ENCODE measurements around the gene MKRN2. TPM values are rescaled to one million over a fixed set of nuclear protein-coding genes. Genes with fewer than 3 reads are reported as not detected.
A peak's percentile ranks its signal among the peaks of the same experiment; 100 is the strongest.

Gene MKRN2
- polyA plus RNA-seq, 3 donors = 18.2 to 30.9 (median 29.6) TPM

- WGBS (ENCODE audit: insufficient coverage) = 100% methylated on average over 1 of the region's 5 CpGs
- DNase-seq = no peak
- Histone ChIP-seq H3K27ac (ENCODE audit: low read depth in 1 of 2, low read length in 2 of 2) (peak overlapping the region in 1 of 2 donors; percentile 22), H3K9ac (ENCODE audit: insufficient read depth, low read length, poor library complexity, severe bottlenecking) (no peak overlapping the region), H2AFZ (ENCODE audit: insufficient read depth, low read depth, low read length, poor library complexity, severe bottlenecking) (no peak overlapping the region), H3K4me3 (replicated peaks in 1 of 3; ENCODE audit: low read depth in 2 of 3, low read length in 3 of 3) (no peak overlapping the region), H4K20me1 (ENCODE audit: insufficient read depth, low read length) (peaks cover 52% of the 10 kb centered on the region), H3K4me2 (replicated peaks; ENCODE audit: extremely low read depth, low read length, poor library complexity, severe bottlenecking) (no peak overlapping the region), H3K36me3 (replicated peaks in 1 of 2; ENCODE audit: control insufficient read depth in 1 of 2, insufficient read depth in 2 of 2, low read length in 2 of 2) (no peaks in the 10 kb centered on the region), H3K4me1 (ENCODE audit: control insufficient read depth in 1 of 2, insufficient read depth in 2 of 2, low read length in 2 of 2) (peaks cover 28 to 35% of the 10 kb centered on the region in 2 donors), H3K9me3 (replicated peaks in 1 of 2; ENCODE audit: control insufficient read depth in 1 of 2, insufficient read depth in 1 of 2, low read length in 2 of 2) (peaks cover 0 to under 1% of the 10 kb centered on the region in 2 donors), H3K79me2 (ENCODE audit: insufficient read depth, low read length) (peaks cover 85% of the 10 kb centered on the region), H3K27me3 (ENCODE audit: control insufficient read depth in 2 of 2, insufficient read depth in 2 of 2, low read length in 2 of 2) (no peaks in the 10 kb centered on the region)
- Mint-ChIP-seq H3K9me3 (peaks cover 0 to 6% (median 0%) of the 10 kb centered on the region in 7 donors), H3K4me1 (peaks cover 51% of the 10 kb centered on the region), H3K27ac (peak overlapping the region in 1 of 7 donors; percentile 57), H3K4me3 (no peak overlapping the region), H3K36me3 (peaks cover 2 to 13% of the 10 kb centered on the region in 2 donors), H3K27me3 (ENCODE audit: low read depth in 3 of 3) (peaks cover 0 to 6% (median 5%) of the 10 kb centered on the region in 3 donors)
- no peak for TF ChIP-seq CTCF (IDR thresholded peaks at IDR 0.05)
- intact Hi-C loops (cut with micrococcal nuclease) = no loop called here
These were observed 3.8 kb downstream of the MKRN2 start for GRCh38 chr3:12560505-12561190.

- Histone ChIP-seq H3K4me2 (replicated peaks; ENCODE audit: extremely low read depth, low read length, poor library complexity, severe bottlenecking) (no peak overlapping the region), H3K27ac (ENCODE audit: low read depth in 1 of 2, low read length in 2 of 2) (peak overlapping the region in 1 of 2 donors; percentile 30), H3K9ac (ENCODE audit: insufficient read depth, low read length, poor library complexity, severe bottlenecking) (no peak overlapping the region), H3K4me1 (ENCODE audit: control insufficient read depth in 1 of 2, insufficient read depth in 2 of 2, low read length in 2 of 2) (peaks cover 21 to 27% of the 10 kb centered on the region in 2 donors), H3K36me3 (replicated peaks in 1 of 2; ENCODE audit: control insufficient read depth in 1 of 2, insufficient read depth in 2 of 2, low read length in 2 of 2) (peaks cover 0 to 5% of the 10 kb centered on the region in 2 donors), H2AFZ (ENCODE audit: insufficient read depth, low read depth, low read length, poor library complexity, severe bottlenecking) (no peak overlapping the region), H3K9me3 (replicated peaks in 1 of 2; ENCODE audit: control insufficient read depth in 1 of 2, insufficient read depth in 1 of 2, low read length in 2 of 2) (peaks cover 0 to 5% of the 10 kb centered on the region in 2 donors), H3K79me2 (ENCODE audit: insufficient read depth, low read length) (peaks cover 93% of the 10 kb centered on the region), H4K20me1 (ENCODE audit: insufficient read depth, low read length) (peaks cover 60% of the 10 kb centered on the region), H3K27me3 (ENCODE audit: control insufficient read depth in 2 of 2, insufficient read depth in 2 of 2, low read length in 2 of 2) (no peaks in the 10 kb centered on the region), H3K4me3 (replicated peaks in 1 of 3; ENCODE audit: low read depth in 2 of 3, low read length in 3 of 3) (no peak overlapping the region)
- intact Hi-C loops (cut with micrococcal nuclease) = no loop called here
- no peak overlapping the region for H3K4me3 Mint-ChIP-seq
- H3K27ac Mint-ChIP-seq = peak overlapping the region in 2 of 7 donors; percentile 38 to 45
- WGBS (ENCODE audit: insufficient coverage) = no CpG with 5 or more reads among the region's 2 CpGs
- peaks cover 45% of the 10 kb centered on the region for H3K4me1 Mint-ChIP-seq
- peaks cover 0 to 13% (median 4%) of the 10 kb centered on the region in 7 donors for H3K9me3 Mint-ChIP-seq
- TF ChIP-seq CTCF (IDR thresholded peaks at IDR 0.05) = no peak
- peaks cover 0 to 3% (median 0%) of the 10 kb centered on the region in 3 donors for H3K27me3 Mint-ChIP-seq (ENCODE audit: low read depth in 3 of 3)
- peaks cover 7 to 18% of the 10 kb centered on the region in 2 donors for H3K36me3 Mint-ChIP-seq
- DNase-seq = no peak
These were observed 4.5 kb downstream of the MKRN2 start for GRCh38 chr3:12561397-12561796.
